Upper lobe of left lung (tissue), 6 donors: Measurements from ENCODE around the gene RING1. TPM values are rescaled to one million over a fixed set of nuclear protein-coding genes. Genes with fewer than 3 reads are reported as not detected.
A peak's percentile ranks its signal among the peaks of the same experiment; 100 is the strongest.

Experiments used
- ATAC-seq, 2 donors: fragments of 200-7000 bp; cut with Tn5 transposase; one replicate each; pipeline ENCODE4 v1.9.1; 2022; ENCODE audit warnings: mild to moderate bottlenecking in 2 of 2, moderate library complexity in 2 of 2; ENCODE audit not compliant: low FRiP score in 2 of 2
- DNase-seq, 2 donors: peaks; one replicate each; pipeline ENCODE4 v3.0.0-alpha.2; 2019 to 2020
- H3K27ac ChIP-seq, 4 donors: fragments of 200-600 bp; sonication (generic); one replicate each; pipeline ENCODE4 v1.5.1; 2016 to 2019
- H3K27me3 ChIP-seq, 4 donors: fragments of 200-600 bp; sonication (generic); one replicate each; pipeline ENCODE4 v1.5.1; 2017 to 2019
- H3K36me3 ChIP-seq, 4 donors: fragments of 200-600 bp; sonication (generic); one replicate each; pipeline ENCODE4 v1.5.1; 2016 to 2019
- H3K4me1 ChIP-seq, 4 donors: fragments of 200-600 bp; sonication (generic); one replicate each; pipeline ENCODE4 v1.5.1; 2018 to 2019
- H3K4me3 ChIP-seq, 4 donors: fragments of 200-600 bp; sonication (generic); one replicate each; pipeline ENCODE4 v1.5.1; 2017 to 2019; ENCODE audit warnings: mild to moderate bottlenecking in 2 of 4, moderate library complexity in 1 of 4
- H3K9me3 ChIP-seq, 4 donors: fragments of 200-600 bp; sonication (generic); one replicate each; pipeline ENCODE4 v1.5.1; 2018 to 2019
- EP300 ChIP-seq, 4 donors: sonication (generic); formaldehyde crosslinking; IDR thresholded peaks; one replicate each; pipeline ENCODE4 v1.5.1; 2017; ENCODE audit warnings: antibody characterized with exemption in 4 of 4, control low read depth in 2 of 4
- POLR2A ChIP-seq, 4 donors: fragments of 450-650 bp; IDR thresholded peaks; one replicate each; pipeline ENCODE4 v1.5.1; 2016 to 2017; ENCODE audit warnings: antibody characterized with exemption in 4 of 4, mild to moderate bottlenecking in 2 of 4
- POLR2AphosphoS5 ChIP-seq, 2 donors: sonication (generic); formaldehyde crosslinking; IDR thresholded peaks; one replicate each; pipeline ENCODE4 v1.5.1; 2017; ENCODE audit warnings: antibody characterized with exemption in 2 of 2
- WGBS, 2 donors: methylation state at CpG; one replicate each; pipeline ENCODE4 v1.1.5; 2017 to 2018; 5-methylcytosine and 5-hydroxymethylcytosine counted together
- total RNA-seq, 6 donors: library from RNA; depleted of rRNA in 4 of 6; stranded (reverse); fragments of >200 nt in 4 of 6; gene quantifications; one replicate each; pipeline versions ENCODE4 v1.1.0 to v1.2.1, GENCODE V29; 2016 to 2021
- TF ChIP-seq, protein P1 (sequence below), 6 experiments: fragments of 450-650 bp in 4 of 6; fragments of 200-600 bp in 2 of 6; sonication (generic) in 2 of 6; IDR thresholded peaks; one replicate each; pipeline ENCODE4 v1.5.1; 2016 to 2019; ENCODE audit warnings: antibody characterized with exemption in 6 of 6
- donor health status: DM: no; HTN: no; CAD: no; lungs with moderate emphysema.
- donor health status: DM: no; HTN: yes; CAD: no; lungs with severe emphysema.

The RING1 gene
- total RNA-seq, 6 donors from 2014 or later, result 17.9 to 50.6 (median 40.4) TPM

DNA sequence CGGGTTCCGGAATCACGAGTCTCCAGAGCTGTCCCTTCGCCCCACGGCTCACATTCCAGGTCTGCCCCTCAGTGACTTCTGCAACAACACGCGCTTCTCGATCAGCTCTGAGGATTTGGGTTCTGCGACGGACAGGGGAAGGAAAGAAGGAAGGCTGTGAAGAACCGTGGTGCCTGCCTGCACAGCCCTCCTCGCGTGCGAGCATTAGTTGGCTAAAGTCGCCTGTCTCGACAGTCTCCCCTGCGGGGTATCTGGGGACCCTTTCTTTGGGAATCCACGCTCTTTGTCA is 40.3 kb downstream of the RING1 start:
- peak; percentile 20 to 23 for ATAC-seq
- TF ChIP-seq POLR2AphosphoS5 (IDR thresholded peaks at IDR 0.05), result no peak
- TF ChIP-seq EP300 (IDR thresholded peaks at IDR 0.05), result no peak
- no peak for TF ChIP-seq POLR2A (IDR thresholded peaks at IDR 0.05)
- TF ChIP-seq, protein P1, sequence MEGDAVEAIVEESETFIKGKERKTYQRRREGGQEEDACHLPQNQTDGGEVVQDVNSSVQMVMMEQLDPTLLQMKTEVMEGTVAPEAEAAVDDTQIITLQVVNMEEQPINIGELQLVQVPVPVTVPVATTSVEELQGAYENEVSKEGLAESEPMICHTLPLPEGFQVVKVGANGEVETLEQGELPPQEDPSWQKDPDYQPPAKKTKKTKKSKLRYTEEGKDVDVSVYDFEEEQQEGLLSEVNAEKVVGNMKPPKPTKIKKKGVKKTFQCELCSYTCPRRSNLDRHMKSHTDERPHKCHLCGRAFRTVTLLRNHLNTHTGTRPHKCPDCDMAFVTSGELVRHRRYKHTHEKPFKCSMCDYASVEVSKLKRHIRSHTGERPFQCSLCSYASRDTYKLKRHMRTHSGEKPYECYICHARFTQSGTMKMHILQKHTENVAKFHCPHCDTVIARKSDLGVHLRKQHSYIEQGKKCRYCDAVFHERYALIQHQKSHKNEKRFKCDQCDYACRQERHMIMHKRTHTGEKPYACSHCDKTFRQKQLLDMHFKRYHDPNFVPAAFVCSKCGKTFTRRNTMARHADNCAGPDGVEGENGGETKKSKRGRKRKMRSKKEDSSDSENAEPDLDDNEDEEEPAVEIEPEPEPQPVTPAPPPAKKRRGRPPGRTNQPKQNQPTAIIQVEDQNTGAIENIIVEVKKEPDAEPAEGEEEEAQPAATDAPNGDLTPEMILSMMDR (IDR thresholded peaks at IDR 0.05), result peak in 1 of 6 experiments; percentile 13
- H3K4me3 ChIP-seq, result peak overlapping the region; percentile 11 to 57 (median 46)
- H3K27me3 ChIP-seq, result no peaks in the 10 kb centered on the region
- peak overlapping the region; percentile 88 to 97 (median 93) for H3K27ac ChIP-seq
- 2% methylated on average over 8 to 18 of the region's 18 CpGs for WGBS, 2 donors
- DNase-seq, result no peak
- peaks cover 23 to 30% (median 25%) of the 10 kb centered on the region in 4 donors for H3K4me1 ChIP-seq
- H3K9me3 ChIP-seq, result no peaks in the 10 kb centered on the region
- peaks cover 0 to 3% (median 0%) of the 10 kb centered on the region in 4 donors for H3K36me3 ChIP-seq

DNA sequence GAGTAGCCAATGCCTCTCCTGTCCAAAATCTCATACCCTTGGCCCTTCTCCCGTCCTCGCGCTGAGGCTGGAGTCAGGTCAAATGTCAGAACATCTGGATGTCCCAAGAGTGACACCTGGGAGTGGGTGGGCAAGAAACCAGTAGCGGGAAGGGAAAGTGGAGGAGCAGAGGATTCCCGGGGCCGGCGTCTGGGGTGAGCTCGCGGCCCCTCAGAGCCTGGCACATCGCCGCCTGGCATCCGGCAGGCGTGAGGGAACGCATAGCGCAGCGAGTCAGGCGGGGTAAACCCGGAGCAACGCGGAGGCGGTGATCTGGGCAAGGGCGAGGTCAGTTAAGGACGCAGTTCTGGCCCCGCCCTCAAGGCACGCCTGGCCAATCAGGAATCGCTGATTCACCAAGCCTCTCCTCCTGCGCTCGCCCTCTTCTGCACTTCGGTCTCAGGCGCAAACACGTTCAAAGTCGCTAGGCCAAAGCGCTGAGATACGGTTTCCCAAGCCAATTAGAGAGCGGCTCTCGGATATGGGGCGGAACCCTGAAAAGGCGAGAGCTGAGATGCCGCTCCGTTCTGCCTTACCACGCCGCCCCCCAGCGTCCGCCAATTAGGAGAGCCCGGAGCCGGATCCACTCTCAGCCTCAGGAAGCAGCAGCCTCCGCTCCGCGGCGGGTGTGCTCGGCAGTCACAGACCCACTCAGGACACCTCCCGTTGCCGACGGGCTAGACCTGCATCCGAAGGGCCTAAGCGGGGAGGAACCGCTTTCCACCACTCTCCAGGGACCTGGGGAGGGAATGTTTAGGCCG is 40.8 kb downstream of the RING1 start:
- Histone ChIP-seq H3K9me3 (no peaks in the 10 kb centered on the region), H3K4me3 (peak overlapping the region; percentile 44 to 57 (median 53)), H3K4me1 (peaks cover 23 to 30% (median 25%) of the 10 kb centered on the region in 4 donors), H3K27me3 (no peaks in the 10 kb centered on the region), H3K36me3 (peaks cover 0 to 4% (median 0%) of the 10 kb centered on the region in 4 donors), H3K27ac (peak overlapping the region; percentile 88 to 97 (median 93))
- ATAC-seq (peak; percentile 98 to 99), DNase-seq (peak; percentile 95 to 98)
- WGBS, 2 donors, result 0% methylated on average over 21 to 58 of the region's 58 CpGs
- TF ChIP-seq EP300 (IDR thresholded peaks at IDR 0.05), result no peak
- TF ChIP-seq POLR2AphosphoS5 (IDR thresholded peaks at IDR 0.05), result peak; percentile 44 to 78
- TF ChIP-seq POLR2A (IDR thresholded peaks at IDR 0.05), result peak in 3 of 4 donors; percentile 75 to 90 (median 82)
- TF ChIP-seq, protein P1 (IDR thresholded peaks at IDR 0.05), result peak in 3 of 6 experiments; percentile 38 to 43 (median 39)

DNA sequence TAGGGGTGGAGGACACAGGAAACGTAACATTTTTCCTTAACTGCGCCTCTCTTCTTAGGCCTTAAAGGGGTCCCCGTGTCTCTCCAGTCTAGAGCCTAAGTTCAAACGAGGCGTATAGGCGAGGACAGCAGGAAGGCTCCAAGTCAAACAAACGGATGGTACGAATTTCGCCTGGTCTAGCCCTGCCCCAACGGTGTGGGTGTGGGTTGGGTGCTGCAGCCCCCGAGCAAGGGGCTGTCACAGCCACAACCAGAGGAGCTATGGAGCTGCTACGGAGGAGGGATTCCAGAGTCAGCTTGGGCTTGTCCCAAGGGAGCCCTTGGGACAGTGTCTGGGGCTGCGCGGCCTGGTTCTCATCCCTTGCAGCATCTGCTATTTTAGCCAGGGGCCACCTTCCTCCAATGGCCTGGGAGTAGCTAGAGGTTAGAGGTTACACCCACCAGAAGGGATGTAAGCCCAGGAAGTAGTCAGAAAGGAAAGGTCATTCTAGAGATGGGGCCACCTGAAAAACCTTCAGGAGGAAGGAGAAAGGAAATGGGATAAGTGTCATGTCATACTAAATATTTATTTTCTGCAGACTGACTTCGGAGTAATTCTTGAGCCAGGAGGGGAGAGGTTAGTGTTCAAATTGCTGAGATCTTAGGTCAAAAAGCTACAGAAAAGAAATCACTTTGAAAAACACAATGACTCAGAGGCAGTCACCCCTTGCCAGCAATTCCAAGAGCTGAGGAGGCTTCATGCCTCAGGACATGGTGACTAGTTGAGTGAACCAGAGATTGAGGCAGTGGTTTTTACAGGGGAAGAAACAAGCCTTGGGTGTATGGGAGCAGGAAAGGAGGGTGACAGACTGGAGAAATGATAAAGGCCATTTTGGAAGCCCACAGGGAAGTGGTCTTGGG is 41.7 kb downstream of the RING1 start:
- 17 to 23% methylated on average over 14 to 15 of the region's 15 CpGs for WGBS, 2 donors
- no peaks in the 10 kb centered on the region for H3K9me3 ChIP-seq
- H3K4me3 ChIP-seq, result peak overlapping the region; percentile 44 to 57 (median 53)
- TF ChIP-seq EP300 (IDR thresholded peaks at IDR 0.05) (no peak), POLR2A (IDR thresholded peaks at IDR 0.05) (peak in 1 of 4 donors; percentile 8)
- H3K27ac ChIP-seq, result peak overlapping the region; percentile 88 to 97 (median 93)
- ATAC-seq (no peak), DNase-seq (no peak)
- H3K36me3 ChIP-seq, result peaks cover 0 to 12% (median 0%) of the 10 kb centered on the region in 4 donors
- H3K4me1 ChIP-seq, result peaks cover 23 to 30% (median 25%) of the 10 kb centered on the region in 4 donors
- H3K27me3 ChIP-seq, result no peaks in the 10 kb centered on the region

DNA sequence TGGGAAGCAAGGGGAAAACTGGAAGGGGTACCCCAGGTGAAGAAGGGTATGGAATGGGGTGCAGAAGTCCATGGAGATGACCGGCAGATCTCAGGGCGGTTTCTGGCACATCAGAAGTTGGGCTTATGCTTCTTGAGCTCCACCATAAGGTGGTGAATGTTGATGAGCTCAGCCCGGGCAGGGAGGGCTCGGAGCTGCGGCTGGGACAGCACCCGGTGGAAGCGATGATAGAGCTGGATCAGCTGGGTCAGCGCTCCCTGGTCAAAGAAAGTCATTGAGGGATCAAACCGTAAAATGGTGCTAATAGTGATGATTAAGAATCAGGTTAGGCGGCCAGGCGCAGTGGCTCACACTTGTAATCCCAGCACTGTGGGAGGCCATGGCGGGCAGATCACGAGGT is 42.4 kb downstream of the RING1 start:
- DNase-seq (peak in 1 of 2 donors; percentile 60), ATAC-seq (no peak)
- WGBS, 2 donors, result 97% methylated on average over 13 of the region's 13 CpGs
- Histone ChIP-seq H3K27ac (peak overlapping the region in 1 of 4 donors; percentile 12), H3K4me1 (peaks cover 23 to 30% (median 25%) of the 10 kb centered on the region in 4 donors), H3K27me3 (no peaks in the 10 kb centered on the region), H3K4me3 (no peak overlapping the region), H3K9me3 (no peaks in the 10 kb centered on the region), H3K36me3 (peaks cover 0 to 13% (median 0%) of the 10 kb centered on the region in 4 donors)
- no peak for TF ChIP-seq POLR2A (IDR thresholded peaks at IDR 0.05)
- TF ChIP-seq, protein P1 (IDR thresholded peaks at IDR 0.05), result no peak
- TF ChIP-seq EP300 (IDR thresholded peaks at IDR 0.05), result no peak
